Activated naive CD8-positive, alpha-beta T cell treated with anti-CD3 and anti-CD28 coated beads, Interleukin-2, amount 10 ng/mL, durations not matched to agents 7 days and 5 days (primary cell): ENCODE results near the gene GFOD1. TPM values are rescaled to one million over a fixed set of nuclear protein-coding genes. Genes with fewer than 3 reads are reported as not detected.
"Not testable (repeated sequence)": the region's sequence is repeated elsewhere in the genome, so short reads cannot be mapped to it uniquely, and the experiment has no call there.

ENCODE experiments used
- ATAC-seq: fragments of 150-1000 bp; cut with Tn5 transposase; one replicate; pipeline ENCODE4 v1.10.0; 2021; ENCODE audit warnings: low read depth, moderate library complexity
- POLR2A ChIA-PET: fragments of 350-600 bp; sonication (Branson Sonifier 250); formaldehyde crosslinking; loops from one replicate; lab custom pipeline; 2021; ENCODE audit warnings: antibody characterized with exemption; lab: Charles Lee
- DNase-seq: peaks from one replicate; pipeline ENCODE4 v3.0.0; 2021
- H3K27ac Mint-ChIP-seq: one replicate; pipeline ENCODE4 v1.8.0; 2022; ENCODE audit warnings: mild to moderate bottlenecking, mixed read lengths
- H3K27me3 Mint-ChIP-seq: one replicate; pipeline ENCODE4 v1.8.0; 2022; ENCODE audit warnings: mild to moderate bottlenecking, moderate library complexity, mixed read lengths
- H3K36me3 Mint-ChIP-seq: one replicate; pipeline ENCODE4 v1.8.0; 2021; ENCODE audit warnings: mild to moderate bottlenecking, mixed read lengths
- H3K4me1 Mint-ChIP-seq: one replicate; pipeline ENCODE4 v1.8.0; 2021; ENCODE audit warnings: mixed read lengths
- H3K4me3 Mint-ChIP-seq: one replicate; pipeline ENCODE4 v1.8.0; 2022; ENCODE audit warnings: mild to moderate bottlenecking, moderate library complexity, mixed read lengths
- H3K9me3 Mint-ChIP-seq: one replicate; pipeline ENCODE4 v1.8.0; 2021; ENCODE audit warnings: mixed read lengths
- total RNA-seq, 2 experiments: library from RNA; stranded (reverse); gene quantifications; one replicate each; pipeline ENCODE4 v1.2.3, GENCODE V29; 2021

GFOD1 gene
- total RNA-seq, 2 experiments from 2014 or later: 5.2 to 5.9 TPM

GRCh38 chr6:13436399-13437217 is 50.8 kb downstream of the GFOD1 start:
- POLR2A ChIA-PET: interaction anchor here (0.6 to 1.2 kb wide), 3 partner anchors 13 to 111 kb away, joined by 3 read pairs; no protein-coding TSS in a partner anchor
- peak overlapping the region; percentile 49 for H3K4me3 Mint-ChIP-seq
- H3K27me3 Mint-ChIP-seq: no peaks in the 10 kb centered on the region
- no peak for ATAC-seq
- DNase-seq: no peak
- peak overlapping the region; percentile 20 for H3K27ac Mint-ChIP-seq
- H3K4me1 Mint-ChIP-seq: peaks cover 56% of the 10 kb centered on the region
- peaks cover 15% of the 10 kb centered on the region for H3K36me3 Mint-ChIP-seq
- H3K9me3 Mint-ChIP-seq: peaks cover 2% of the 10 kb centered on the region

GRCh38 chr6:13435477-13436246 is 51.7 kb downstream of the GFOD1 start:
- POLR2A ChIA-PET: interaction anchor here (1.1 to 1.2 kb wide), 2 partner anchors 9 to 97 kb away, joined by 3 read pairs; no protein-coding TSS in a partner anchor
- no peak for DNase-seq
- Mint-ChIP-seq H3K4me3 (peak overlapping the region; percentile 68), H3K27ac (peak overlapping the region; percentile 89), H3K36me3 (peaks cover 15% of the 10 kb centered on the region), H3K9me3 (peaks cover 2% of the 10 kb centered on the region), H3K27me3 (no peaks in the 10 kb centered on the region), H3K4me1 (peaks cover 63% of the 10 kb centered on the region)
- no peak for ATAC-seq

DNA sequence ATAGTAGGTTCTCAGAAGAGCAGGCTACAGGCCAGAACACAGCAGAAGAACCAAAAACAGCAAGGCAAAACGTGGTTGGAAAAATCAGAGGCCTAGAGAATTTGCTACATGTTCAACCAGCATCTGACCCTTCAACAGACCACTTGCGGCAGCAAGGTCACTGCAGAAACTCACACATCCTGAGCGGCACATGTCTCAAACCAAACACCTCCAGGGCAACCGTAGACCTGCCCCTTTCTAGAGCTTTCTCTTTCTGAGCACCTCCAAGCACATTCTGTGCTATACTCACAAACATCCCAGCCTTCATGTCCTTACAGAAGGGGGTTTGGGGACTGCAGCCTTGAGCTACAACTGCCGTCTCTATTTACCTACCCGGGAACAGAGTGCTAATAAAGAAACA is 52.6 kb downstream of the GFOD1 start:
- no peak for DNase-seq
- H3K27ac Mint-ChIP-seq: peak overlapping the region; percentile 89
- no peaks in the 10 kb centered on the region for H3K27me3 Mint-ChIP-seq
- peaks cover 15% of the 10 kb centered on the region for H3K36me3 Mint-ChIP-seq
- no peak for ATAC-seq
- no peak overlapping the region for H3K4me3 Mint-ChIP-seq
- POLR2A ChIA-PET: interaction anchor here (1.1 kb wide), 1 partner anchor 10 kb away, joined by 3 read pairs; no protein-coding TSS in a partner anchor
- peaks cover 2% of the 10 kb centered on the region for H3K9me3 Mint-ChIP-seq
- H3K4me1 Mint-ChIP-seq: peaks cover 66% of the 10 kb centered on the region

- H3K36me3 Mint-ChIP-seq: peaks cover 15% of the 10 kb centered on the region
- H3K27me3 Mint-ChIP-seq, POLR2A ChIA-PET, H3K9me3 Mint-ChIP-seq, ATAC-seq, H3K4me3 Mint-ChIP-seq, DNase-seq: not testable (repeated sequence)
- peaks cover 69% of the 10 kb centered on the region for H3K4me1 Mint-ChIP-seq
- peak overlapping the region; percentile 89 for H3K27ac Mint-ChIP-seq
Observed at GRCh38 chr6:13434135-13434775, 53.1 kb downstream of the GFOD1 start.

DNA sequence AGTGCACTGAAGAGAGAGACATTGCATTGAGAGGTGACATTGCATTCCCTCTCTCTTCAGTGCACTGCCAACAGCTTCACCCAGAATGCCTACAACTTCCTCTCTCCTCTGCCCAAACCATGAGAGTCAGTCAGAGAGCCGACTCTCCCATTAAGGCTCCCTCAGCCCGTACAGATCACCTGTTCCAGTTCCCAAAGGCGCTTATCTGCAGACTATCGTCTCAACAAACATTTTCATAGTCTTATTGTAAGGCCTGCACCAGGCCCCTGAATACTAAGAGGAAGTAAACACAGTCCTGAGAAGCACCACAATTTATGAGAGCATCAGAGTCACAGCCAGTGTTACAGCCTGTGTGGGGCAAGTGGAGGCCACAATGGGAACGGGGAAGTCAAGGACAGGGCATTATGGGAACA is 53.7 kb downstream of the GFOD1 start:
- Mint-ChIP-seq H3K4me3 (peak overlapping the region; percentile 33), H3K9me3 (peaks cover 2% of the 10 kb centered on the region), H3K36me3 (peaks cover 13% of the 10 kb centered on the region), H3K4me1 (peaks cover 74% of the 10 kb centered on the region), H3K27ac (peak overlapping the region; percentile 89), H3K27me3 (no peaks in the 10 kb centered on the region)
- ATAC-seq (no peak), DNase-seq (no peak)
- POLR2A ChIA-PET: interaction anchor here (1.4 kb wide), 1 partner anchor 78 kb away, joined by 6 read pairs; no protein-coding TSS in a partner anchor

DNA sequence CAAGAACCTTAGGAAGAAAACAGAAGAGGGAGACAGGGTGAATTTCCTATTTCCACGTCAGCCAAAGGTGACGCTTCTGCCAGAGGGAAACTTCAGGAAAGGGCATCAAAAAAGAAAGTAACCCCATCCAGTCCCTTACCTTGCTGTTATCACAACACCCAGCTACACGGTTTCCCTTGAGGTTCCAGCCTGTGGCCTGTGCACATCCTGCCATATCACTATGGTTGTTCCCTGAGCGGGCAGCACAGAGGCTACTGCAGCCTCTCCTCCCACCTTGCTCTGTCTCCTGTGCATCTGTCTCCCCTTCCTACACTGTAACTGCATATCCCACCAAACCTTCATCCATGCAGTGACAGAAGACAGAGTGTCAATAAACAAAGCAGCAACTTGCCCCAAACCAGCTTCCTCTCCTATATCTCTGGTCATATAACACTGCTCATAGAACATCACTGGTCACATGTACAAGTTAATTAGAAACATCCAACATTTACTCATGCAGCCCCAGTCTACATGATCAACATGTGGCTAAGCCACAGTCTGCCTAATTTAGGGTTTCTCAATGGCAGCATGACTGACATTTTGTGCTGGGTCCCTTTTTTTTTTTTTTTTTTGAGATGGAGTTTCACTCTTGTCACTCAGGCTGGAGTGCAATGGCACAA is 54.7 kb downstream of the GFOD1 start:
- H3K27ac Mint-ChIP-seq: peak overlapping the region; percentile 89
- H3K4me3 Mint-ChIP-seq: peak overlapping the region; percentile 56
- H3K9me3 Mint-ChIP-seq: peaks cover 2% of the 10 kb centered on the region
- H3K36me3 Mint-ChIP-seq: peaks cover 13% of the 10 kb centered on the region
- DNase-seq (no peak), ATAC-seq (peak; percentile 34)
- POLR2A ChIA-PET: interaction anchor here (1.0 to 2.0 kb wide), 5 partner anchors 12 to 182 kb away, joined by 3 to 11 read pairs (median 6); partner anchors contain the start of genes NOL7 and TBC1D7
- peaks cover 82% of the 10 kb centered on the region for H3K4me1 Mint-ChIP-seq
- no peaks in the 10 kb centered on the region for H3K27me3 Mint-ChIP-seq

GRCh38 chr6:13431861-13432465 is 55.4 kb downstream of the GFOD1 start:
- DNase-seq: no peak
- H3K4me1 Mint-ChIP-seq: peaks cover 82% of the 10 kb centered on the region
- peak overlapping the region; percentile 71 for H3K4me3 Mint-ChIP-seq
- H3K27ac Mint-ChIP-seq: peak overlapping the region; percentile 89
- POLR2A ChIA-PET: interaction anchor here (0.5 to 2.0 kb wide), 5 partner anchors 11 to 183 kb away, joined by 3 to 11 read pairs (median 5); partner anchors contain the start of genes NOL7 and TBC1D7
- H3K9me3 Mint-ChIP-seq: peaks cover 2% of the 10 kb centered on the region
- ATAC-seq: peak; percentile 30
- no peaks in the 10 kb centered on the region for H3K27me3 Mint-ChIP-seq
- peaks cover 13% of the 10 kb centered on the region for H3K36me3 Mint-ChIP-seq

GRCh38 chr6:13431059-13431656 is 56.2 kb downstream of the GFOD1 start:
- POLR2A ChIA-PET: interaction anchor here (0.5 to 2.0 kb wide), 4 partner anchors 55 to 204 kb away, joined by 3 to 11 read pairs (median 4); partner anchors contain the start of genes NOL7 and TBC1D7
- peak overlapping the region; percentile 89 for H3K27ac Mint-ChIP-seq
- peaks cover 2% of the 10 kb centered on the region for H3K9me3 Mint-ChIP-seq
- DNase-seq (no peak), ATAC-seq (no peak)
- peak overlapping the region; percentile 10 for H3K4me3 Mint-ChIP-seq
- peaks cover 78% of the 10 kb centered on the region for H3K4me1 Mint-ChIP-seq
- no peaks in the 10 kb centered on the region for H3K27me3 Mint-ChIP-seq
- H3K36me3 Mint-ChIP-seq: peaks cover 13% of the 10 kb centered on the region

- Mint-ChIP-seq H3K27me3 (no peaks in the 10 kb centered on the region), H3K36me3 (peaks cover 7% of the 10 kb centered on the region), H3K4me3 (peak overlapping the region; percentile 75), H3K27ac (peak overlapping the region; percentile 92), H3K9me3 (peaks cover 2% of the 10 kb centered on the region), H3K4me1 (peaks cover 67% of the 10 kb centered on the region)
- no peak for DNase-seq
- no peak for ATAC-seq
- POLR2A ChIA-PET: interaction anchor here (0.9 to 1.3 kb wide), 4 partner anchors 57 to 186 kb away, joined by 3 to 7 read pairs (median 5); partner anchors contain the start of genes NOL7 and SIRT5
Observed at GRCh38 chr6:13429406-13429753, 58.0 kb downstream of the GFOD1 start.

- H3K36me3 Mint-ChIP-seq: peaks cover 2% of the 10 kb centered on the region
- no peaks in the 10 kb centered on the region for H3K27me3 Mint-ChIP-seq
- H3K27ac Mint-ChIP-seq: peak overlapping the region; percentile 92
- peak overlapping the region; percentile 75 for H3K4me3 Mint-ChIP-seq
- no peak for ATAC-seq
- H3K4me1 Mint-ChIP-seq: peaks cover 63% of the 10 kb centered on the region
- DNase-seq: no peak
- POLR2A ChIA-PET: interaction anchor here (0.9 to 1.7 kb wide), 5 partner anchors 58 to 186 kb away, joined by 3 to 9 read pairs (median 6); partner anchors contain the start of genes NOL7, SIRT5 and TBC1D7
- peaks cover under 1% of the 10 kb centered on the region for H3K9me3 Mint-ChIP-seq
Observed at GRCh38 chr6:13428583-13429405, 58.6 kb downstream of the GFOD1 start.
